Activated CD4-positive, alpha-beta T cell treated with anti-CD3 and anti-CD28 coated beads, Interleukin-2, amount 10 ng/mL, durations not matched to agents 7 days and 5 days (primary cell): ENCODE results near the gene AKAP1. TPM values are rescaled to one million over a fixed set of nuclear protein-coding genes. Genes with fewer than 3 reads are reported as not detected.

Experiments
- CTCF ChIA-PET: fragments of 350-600 bp; sonication (Branson Sonifier 250); formaldehyde crosslinking; loops from one replicate; lab custom pipeline; 2021; ENCODE audit warnings: antibody characterized with exemption; lab: Charles Lee
- POLR2A ChIA-PET: fragments of 350-600 bp; sonication (Branson Sonifier 250); formaldehyde crosslinking; loops from one replicate; lab custom pipeline; 2021; ENCODE audit warnings: antibody characterized with exemption; lab: Charles Lee
- DNase-seq: peaks from one replicate; pipeline ENCODE4 v3.0.0-alpha.2; 2020
- H3K27ac Mint-ChIP-seq: one replicate; pipeline ENCODE4 v1.8.0; 2021; ENCODE audit warnings: mild to moderate bottlenecking, moderate library complexity, mixed read lengths
- H3K27me3 Mint-ChIP-seq: one replicate; pipeline ENCODE4 v1.8.0; 2021; ENCODE audit warnings: mixed read lengths
- H3K36me3 Mint-ChIP-seq: one replicate; pipeline ENCODE4 v1.8.0; 2021; ENCODE audit warnings: low read depth, mixed read lengths
- H3K4me1 Mint-ChIP-seq: one replicate; pipeline ENCODE4 v1.8.0; 2021; ENCODE audit warnings: mixed read lengths
- H3K4me3 Mint-ChIP-seq: one replicate; pipeline ENCODE4 v1.8.0; 2021; ENCODE audit warnings: mild to moderate bottlenecking, moderate library complexity, mixed read lengths
- H3K9me3 Mint-ChIP-seq: one replicate; pipeline ENCODE4 v1.8.0; 2021; ENCODE audit warnings: mixed read lengths
- total RNA-seq, 2 experiments: library from RNA; stranded (reverse); gene quantifications; one replicate each; pipeline ENCODE4 v1.2.3, GENCODE V29; 2021

Gene AKAP1
- total RNA-seq, 2 experiments from 2014 or later: 25.4 to 29.7 TPM

DNA sequence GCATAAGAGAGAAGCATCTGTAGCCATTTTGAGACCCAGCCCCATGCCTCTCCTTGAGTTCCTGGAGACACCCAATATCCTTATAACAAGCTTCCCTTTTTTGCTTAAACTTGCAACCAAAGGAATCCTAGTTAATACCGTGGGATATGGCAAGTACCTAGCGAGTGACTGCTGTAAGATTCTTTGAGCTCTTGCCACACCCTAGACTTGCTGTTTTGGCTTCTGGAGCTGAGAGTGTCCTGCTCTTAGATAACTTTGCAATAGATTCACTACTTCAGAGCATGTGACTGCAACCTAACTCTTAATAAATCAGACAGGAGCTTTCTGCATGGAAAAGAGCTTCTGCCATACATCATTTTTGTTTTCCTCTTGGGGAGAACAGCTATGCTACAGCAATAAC, 58.3 kb downstream of the AKAP1 start:
- no peaks in the 10 kb centered on the region for H3K9me3 Mint-ChIP-seq
- DNase-seq: no peak
- H3K36me3 Mint-ChIP-seq: no peaks in the 10 kb centered on the region
- H3K27ac Mint-ChIP-seq: no peak overlapping the region
- no peak overlapping the region for H3K4me3 Mint-ChIP-seq
- H3K27me3 Mint-ChIP-seq: no peaks in the 10 kb centered on the region
- H3K4me1 Mint-ChIP-seq: peaks cover 1% of the 10 kb centered on the region
- ChIA-PET CTCF (interaction anchor here (0.6 to 1.2 kb wide), 3 partner anchors 41 to 604 kb away, joined by 3 to 4 read pairs (median 4); no protein-coding TSS in a partner anchor), POLR2A (no interaction called here)

DNA sequence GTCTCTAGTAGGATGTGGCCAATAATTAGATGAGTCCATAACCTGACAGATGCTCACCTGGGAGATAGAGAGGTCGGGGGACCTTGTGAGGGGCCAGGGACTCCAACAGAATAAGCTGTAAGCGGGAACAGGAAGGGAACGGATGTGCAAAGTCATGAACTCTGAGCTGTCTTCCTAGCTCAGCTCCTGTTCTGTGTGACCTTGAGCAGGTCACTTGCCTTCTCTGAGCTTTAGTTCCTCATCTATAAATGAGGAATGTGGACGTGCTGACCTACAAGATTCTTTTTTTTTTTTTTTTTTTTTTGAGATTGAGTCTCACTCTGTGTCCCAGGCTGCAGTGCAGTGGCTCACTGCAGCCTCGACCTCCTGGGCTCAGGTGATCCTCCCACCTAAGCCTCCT, 58.9 kb downstream of the AKAP1 start:
- Mint-ChIP-seq H3K4me1 (peaks cover 1% of the 10 kb centered on the region), H3K27me3 (no peaks in the 10 kb centered on the region), H3K9me3 (no peaks in the 10 kb centered on the region), H3K36me3 (no peaks in the 10 kb centered on the region), H3K4me3 (no peak overlapping the region), H3K27ac (no peak overlapping the region)
- ChIA-PET POLR2A (no interaction called here), CTCF (interaction anchor here (0.6 to 1.2 kb wide), 3 partner anchors 42 to 604 kb away, joined by 3 to 4 read pairs (median 4); no protein-coding TSS in a partner anchor)
- no peak for DNase-seq

DNA sequence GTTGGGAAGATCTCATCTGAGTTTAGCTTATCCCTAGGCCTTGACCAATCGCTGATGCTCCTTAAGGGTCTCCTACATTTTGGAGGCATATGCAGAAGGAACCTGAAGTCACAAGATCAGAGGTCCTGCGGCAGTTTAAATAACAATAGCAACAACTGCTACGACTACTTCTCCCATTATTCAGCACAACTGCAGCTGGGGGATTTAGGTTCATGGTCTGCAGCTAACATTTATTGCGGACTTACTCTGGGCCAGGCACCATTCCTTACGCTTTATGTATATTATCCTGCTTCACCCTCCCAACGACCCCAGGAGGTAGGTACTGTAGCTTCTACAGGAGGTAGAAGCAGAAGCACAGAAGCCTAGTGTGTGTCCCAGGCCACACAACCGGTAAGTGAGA, 59.5 kb downstream of the AKAP1 start:
- Mint-ChIP-seq H3K4me3 (no peak overlapping the region), H3K27ac (no peak overlapping the region), H3K9me3 (no peaks in the 10 kb centered on the region), H3K36me3 (no peaks in the 10 kb centered on the region), H3K4me1 (peaks cover under 1% of the 10 kb centered on the region), H3K27me3 (no peaks in the 10 kb centered on the region)
- CTCF ChIA-PET: no interaction called here
- POLR2A ChIA-PET: no interaction called here
- no peak for DNase-seq

DNA sequence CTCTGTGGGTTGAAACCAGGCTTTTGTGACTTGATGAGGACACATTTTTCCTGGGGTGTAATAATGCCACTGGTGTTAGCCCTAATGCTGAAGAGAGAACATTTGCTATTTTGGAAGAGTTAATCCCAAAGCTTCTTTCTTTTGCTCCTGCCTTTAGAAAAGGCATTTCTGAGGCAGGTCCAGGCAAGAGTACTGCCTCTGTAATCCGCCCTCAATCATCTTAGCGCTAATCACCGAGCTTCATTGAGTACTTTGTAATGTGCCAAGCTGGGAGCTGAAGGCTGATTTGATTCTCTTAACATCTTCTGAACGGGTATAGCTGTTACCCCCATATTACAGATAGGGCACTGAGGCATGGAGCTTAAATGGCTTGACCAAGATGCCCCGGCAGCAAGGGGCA, 60.3 kb downstream of the AKAP1 start:
- H3K27ac Mint-ChIP-seq: no peak overlapping the region
- H3K36me3 Mint-ChIP-seq: no peaks in the 10 kb centered on the region
- no peaks in the 10 kb centered on the region for H3K27me3 Mint-ChIP-seq
- ChIA-PET CTCF (interaction anchor here (1.4 kb wide), 1 partner anchor 527 kb away, joined by 3 read pairs; no protein-coding TSS in a partner anchor), POLR2A (no interaction called here)
- no peak for DNase-seq
- H3K4me3 Mint-ChIP-seq: no peak overlapping the region
- H3K9me3 Mint-ChIP-seq: no peaks in the 10 kb centered on the region
- H3K4me1 Mint-ChIP-seq: no peaks in the 10 kb centered on the region

DNA sequence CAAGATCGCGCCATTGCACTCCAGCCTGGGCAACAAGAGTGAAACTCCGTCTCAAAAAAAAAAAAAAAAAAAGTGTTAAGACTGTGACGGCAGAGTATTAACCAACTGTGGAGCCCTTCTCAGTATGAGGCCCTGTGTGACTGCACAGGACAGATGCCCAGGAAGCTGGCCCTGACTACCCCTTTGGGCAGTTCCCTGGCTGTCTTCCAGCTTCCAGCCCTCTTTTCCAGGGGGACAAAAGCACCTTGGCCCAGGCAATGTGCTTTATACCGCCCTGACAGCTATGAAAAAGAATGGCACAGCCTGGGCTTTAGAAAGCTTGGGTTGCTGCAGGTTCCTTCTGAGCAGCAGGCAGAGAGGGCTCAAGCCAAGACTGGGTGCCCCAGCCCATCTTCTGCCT, 61.2 kb downstream of the AKAP1 start:
- ChIA-PET CTCF (interaction anchor here (1.4 kb wide), 1 partner anchor 526 kb away, joined by 3 read pairs; no protein-coding TSS in a partner anchor), POLR2A (no interaction called here)
- H3K9me3 Mint-ChIP-seq: no peaks in the 10 kb centered on the region

DNA sequence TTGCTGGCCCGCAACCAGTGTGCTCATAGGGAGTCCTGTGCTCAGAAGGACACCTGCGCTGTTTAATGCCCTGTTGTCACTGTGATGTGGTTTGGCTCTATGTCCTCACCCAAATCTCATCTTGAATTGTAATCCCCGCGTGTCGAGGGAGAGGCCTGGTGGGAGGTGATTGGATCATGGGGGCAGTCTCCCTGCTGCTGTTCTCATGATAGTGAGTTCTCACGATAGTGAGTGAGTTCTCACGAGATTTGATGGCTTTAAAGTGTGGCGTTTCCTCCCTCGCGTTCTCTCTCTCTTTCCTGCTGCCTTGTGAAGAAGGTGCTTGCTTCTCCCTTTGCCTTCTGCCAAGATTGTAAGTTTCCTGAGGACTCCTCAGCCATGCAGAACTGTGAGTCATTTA, 66.8 kb downstream of the AKAP1 start:
- H3K9me3 Mint-ChIP-seq: no peaks in the 10 kb centered on the region
- H3K27ac Mint-ChIP-seq: no peak overlapping the region
- no peaks in the 10 kb centered on the region for H3K27me3 Mint-ChIP-seq
- POLR2A ChIA-PET: no interaction called here
- DNase-seq: no peak
- no peaks in the 10 kb centered on the region for H3K36me3 Mint-ChIP-seq
- no peak overlapping the region for H3K4me3 Mint-ChIP-seq
- CTCF ChIA-PET: no interaction called here
- no peaks in the 10 kb centered on the region for H3K4me1 Mint-ChIP-seq

More for the DNA sequence above, 61.2 kb downstream of the AKAP1 start:
- no peak for DNase-seq
- H3K27me3 Mint-ChIP-seq: no peaks in the 10 kb centered on the region
- H3K36me3 Mint-ChIP-seq: no peaks in the 10 kb centered on the region
- no peak overlapping the region for H3K27ac Mint-ChIP-seq
- H3K4me3 Mint-ChIP-seq: no peak overlapping the region
- no peaks in the 10 kb centered on the region for H3K4me1 Mint-ChIP-seq

DNA sequence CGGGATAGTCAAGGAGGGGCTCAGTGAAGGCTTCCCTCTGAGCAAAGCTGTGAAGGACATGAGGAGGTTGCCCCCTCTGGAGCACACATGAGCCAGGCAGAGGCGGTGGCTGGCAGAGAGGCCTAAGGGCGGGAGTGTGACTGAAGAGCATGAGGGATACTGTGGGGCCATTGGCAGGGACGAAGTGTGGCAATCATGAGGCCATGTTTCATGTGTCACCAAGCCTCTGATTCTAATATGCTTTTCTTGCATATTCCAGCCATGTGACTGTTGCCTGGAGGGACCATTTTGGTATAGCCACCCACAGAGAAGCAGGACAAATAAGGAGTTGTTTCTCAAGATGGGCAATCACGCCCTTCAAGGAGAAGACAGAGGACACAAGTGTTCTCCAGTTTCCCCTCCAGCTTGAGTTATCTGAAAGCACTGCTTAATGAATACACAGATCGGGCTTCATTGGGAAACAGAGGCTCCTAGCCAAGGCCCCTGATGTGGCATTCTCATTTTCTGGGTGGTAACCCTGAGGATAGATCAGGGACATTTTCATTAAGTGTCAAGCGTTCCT, 68.0 kb downstream of the AKAP1 start:
- ChIA-PET POLR2A (no interaction called here), CTCF (interaction anchor here (0.6 to 0.8 kb wide), 2 partner anchors 572 to 614 kb away, joined by 3 to 5 read pairs; no protein-coding TSS in a partner anchor)

DNA sequence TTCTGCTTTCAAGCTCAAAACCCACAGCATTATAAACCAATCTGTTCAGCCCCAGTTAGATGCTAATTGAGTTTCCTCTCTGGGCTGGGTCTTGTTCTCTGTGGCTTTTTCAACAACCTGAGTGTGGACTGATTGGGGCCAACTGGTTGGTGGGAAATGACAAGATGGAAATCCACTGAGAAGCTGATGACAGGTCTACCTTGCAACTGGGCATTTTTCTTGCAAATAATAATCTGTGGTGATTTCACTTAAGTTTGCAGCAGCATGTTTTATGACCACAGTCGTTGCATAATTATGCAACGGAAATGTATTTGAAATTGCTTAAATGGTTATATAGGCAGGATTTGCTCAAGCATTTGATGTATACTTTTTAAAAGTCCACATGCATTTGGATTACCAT, 69.9 kb downstream of the AKAP1 start:
- no peaks in the 10 kb centered on the region for H3K4me1 Mint-ChIP-seq
- ChIA-PET CTCF (no interaction called here), POLR2A (no interaction called here)
- no peaks in the 10 kb centered on the region for H3K36me3 Mint-ChIP-seq
- no peak for DNase-seq
- H3K9me3 Mint-ChIP-seq: peaks cover 2% of the 10 kb centered on the region
- H3K27me3 Mint-ChIP-seq: no peaks in the 10 kb centered on the region
- no peak overlapping the region for H3K4me3 Mint-ChIP-seq
- H3K27ac Mint-ChIP-seq: no peak overlapping the region

More for the DNA sequence above, 68.0 kb downstream of the AKAP1 start:
- DNase-seq: no peak
- Mint-ChIP-seq H3K4me1 (no peaks in the 10 kb centered on the region), H3K4me3 (no peak overlapping the region), H3K36me3 (no peaks in the 10 kb centered on the region), H3K27ac (no peak overlapping the region), H3K9me3 (no peaks in the 10 kb centered on the region), H3K27me3 (no peaks in the 10 kb centered on the region)

DNA sequence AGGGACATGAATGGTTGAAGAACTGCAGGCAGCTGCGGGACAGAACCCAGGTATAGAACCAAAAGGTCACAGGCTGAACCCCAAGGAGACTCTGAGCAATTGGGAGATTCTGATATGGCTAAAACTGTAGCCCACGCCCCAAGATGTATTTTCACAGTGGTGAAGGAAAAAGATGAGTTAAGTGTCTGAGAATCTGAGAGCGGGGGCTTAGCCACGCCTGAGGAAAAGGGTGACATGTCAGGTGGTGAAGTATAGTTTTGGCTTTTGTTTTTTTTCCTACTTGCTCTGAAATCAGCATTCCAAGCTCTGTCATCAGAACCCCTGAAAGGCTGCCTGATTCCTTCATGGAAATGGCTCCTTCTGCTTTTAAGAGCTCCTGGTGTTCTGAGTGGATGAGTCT, 73.3 kb downstream of the AKAP1 start:
- Mint-ChIP-seq H3K27ac (no peak overlapping the region), H3K9me3 (peaks cover 2% of the 10 kb centered on the region), H3K4me1 (no peaks in the 10 kb centered on the region), H3K27me3 (peaks cover 2% of the 10 kb centered on the region), H3K4me3 (no peak overlapping the region), H3K36me3 (no peaks in the 10 kb centered on the region)
- ChIA-PET CTCF (interaction anchor here (0.6 kb wide), 1 partner anchor 193 kb away, joined by 4 read pairs; no protein-coding TSS in a partner anchor), POLR2A (no interaction called here)
- DNase-seq: no peak

DNA sequence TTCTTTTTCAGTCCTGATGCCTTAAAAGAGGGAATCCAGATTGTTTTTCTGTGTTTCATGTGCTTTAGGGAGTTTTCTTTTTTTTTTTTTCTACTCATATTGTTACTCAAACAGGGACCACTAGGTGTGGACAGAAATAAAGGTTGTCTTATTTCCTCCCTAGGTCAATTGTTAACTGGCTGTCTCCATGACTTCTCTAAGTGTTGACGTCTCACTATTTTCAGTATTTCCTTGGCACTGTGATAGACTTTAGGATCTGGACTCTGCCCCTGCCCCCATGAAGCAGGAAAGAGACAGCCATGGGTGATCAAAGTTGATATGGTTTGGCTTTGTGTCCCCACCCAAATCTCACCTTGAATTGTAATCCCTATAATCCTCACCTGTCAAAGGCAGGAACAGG, 73.7 kb downstream of the AKAP1 start:
- Mint-ChIP-seq H3K9me3 (peaks cover 2% of the 10 kb centered on the region), H3K27ac (no peak overlapping the region), H3K4me1 (no peaks in the 10 kb centered on the region), H3K4me3 (no peak overlapping the region), H3K36me3 (no peaks in the 10 kb centered on the region), H3K27me3 (peaks cover 2% of the 10 kb centered on the region)
- ChIA-PET CTCF (interaction anchor here (0.6 kb wide), 1 partner anchor 192 kb away, joined by 4 read pairs; no protein-coding TSS in a partner anchor), POLR2A (no interaction called here)
- no peak for DNase-seq

DNA sequence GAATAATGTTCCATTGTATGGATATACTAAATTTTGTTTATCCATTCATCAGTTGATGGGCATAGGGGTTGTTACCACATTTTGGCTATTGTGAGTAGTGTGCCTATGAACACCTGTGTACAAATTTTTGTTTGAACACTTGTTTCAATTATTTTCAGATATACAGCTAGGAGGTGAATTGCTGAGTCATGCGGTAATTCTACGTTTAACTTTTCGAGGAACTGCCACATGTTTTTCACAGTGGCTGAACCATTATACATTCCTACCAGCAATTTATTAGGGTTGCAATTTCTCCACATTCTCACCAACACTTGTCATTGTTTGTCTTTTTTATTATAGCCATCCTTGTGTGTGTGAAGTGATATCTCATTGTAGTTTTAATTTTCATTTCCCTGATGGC, 75.6 kb downstream of the AKAP1 start:
- H3K4me3 Mint-ChIP-seq: no peak overlapping the region
- ChIA-PET CTCF (no interaction called here), POLR2A (no interaction called here)
- H3K9me3 Mint-ChIP-seq: peaks cover 2% of the 10 kb centered on the region
- no peak overlapping the region for H3K27ac Mint-ChIP-seq
- no peak for DNase-seq
- H3K36me3 Mint-ChIP-seq: no peaks in the 10 kb centered on the region
- peaks cover 2% of the 10 kb centered on the region for H3K27me3 Mint-ChIP-seq
- H3K4me1 Mint-ChIP-seq: no peaks in the 10 kb centered on the region

DNA sequence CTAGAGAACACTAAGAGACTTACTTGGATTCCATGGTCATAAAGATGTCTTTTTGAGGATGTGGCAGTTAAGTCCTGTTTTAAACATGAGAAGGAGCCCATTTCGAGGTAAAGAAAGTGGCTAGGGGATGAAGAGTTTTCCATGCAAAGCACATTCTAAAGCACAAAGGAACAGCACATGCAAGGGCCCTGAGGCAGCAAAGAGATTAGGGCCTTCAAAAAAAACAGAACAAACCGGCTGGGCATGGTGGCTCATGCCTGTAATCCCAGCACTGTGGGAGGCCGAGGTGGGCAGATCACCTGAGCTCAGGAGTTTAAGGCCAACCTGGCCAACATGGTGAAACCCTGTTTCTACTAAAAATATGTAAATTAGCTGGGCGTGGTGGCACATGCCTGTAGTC, 79.8 kb downstream of the AKAP1 start:
- DNase-seq: no peak
- H3K4me3 Mint-ChIP-seq: no peak overlapping the region
- no peak overlapping the region for H3K27ac Mint-ChIP-seq
- peaks cover 11% of the 10 kb centered on the region for H3K27me3 Mint-ChIP-seq
- peaks cover 3% of the 10 kb centered on the region for H3K9me3 Mint-ChIP-seq
- POLR2A ChIA-PET: no interaction called here
- no peaks in the 10 kb centered on the region for H3K4me1 Mint-ChIP-seq
- CTCF ChIA-PET: no interaction called here
- no peaks in the 10 kb centered on the region for H3K36me3 Mint-ChIP-seq

DNA sequence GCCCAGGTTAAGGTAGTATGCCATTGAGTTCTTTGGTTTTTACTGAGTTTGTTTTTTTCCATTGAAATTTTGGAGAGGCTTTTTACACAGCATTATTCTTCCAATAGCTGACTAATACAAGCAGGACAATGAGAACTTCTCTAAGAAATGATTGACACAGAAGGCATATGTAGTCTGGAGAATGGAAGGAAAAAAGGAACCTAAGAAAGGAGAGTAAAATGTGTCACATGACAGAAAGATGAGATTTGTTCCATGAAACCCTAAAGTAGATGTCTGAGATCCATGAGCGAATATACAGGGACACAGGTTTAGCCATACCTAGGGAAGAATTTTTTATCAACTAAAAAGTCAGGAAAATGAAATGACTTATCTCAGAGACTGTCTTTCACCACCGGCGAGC, 80.7 kb downstream of the AKAP1 start:
- H3K9me3 Mint-ChIP-seq: peaks cover 3% of the 10 kb centered on the region
- CTCF ChIA-PET: no interaction called here
- H3K27me3 Mint-ChIP-seq: peaks cover 11% of the 10 kb centered on the region
- no peak overlapping the region for H3K27ac Mint-ChIP-seq
- POLR2A ChIA-PET: no interaction called here
- no peak for DNase-seq
- H3K4me1 Mint-ChIP-seq: no peaks in the 10 kb centered on the region
- H3K36me3 Mint-ChIP-seq: no peaks in the 10 kb centered on the region
- H3K4me3 Mint-ChIP-seq: no peak overlapping the region

DNA sequence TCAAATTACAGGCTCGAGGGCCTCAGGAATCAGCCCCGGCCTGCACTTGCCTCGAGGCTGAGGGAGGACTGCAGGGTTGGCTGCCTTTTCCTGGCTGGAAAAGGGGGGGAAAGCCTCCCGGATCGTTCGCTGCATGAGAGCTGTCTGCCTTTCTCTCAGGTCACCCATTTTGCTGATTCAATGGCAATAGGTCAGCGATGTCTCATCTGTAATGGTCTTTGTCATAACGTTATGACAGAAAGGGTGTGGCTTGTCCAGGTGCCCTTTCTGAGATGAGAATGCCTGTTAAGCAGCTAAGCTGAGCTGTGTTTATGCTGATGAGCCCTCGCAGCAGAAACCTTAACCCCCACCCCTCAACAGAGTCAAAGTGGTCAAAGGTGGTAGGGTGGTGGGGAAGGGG, 81.8 kb downstream of the AKAP1 start:
- CTCF ChIA-PET: no interaction called here
- H3K9me3 Mint-ChIP-seq: peaks cover 3% of the 10 kb centered on the region
- POLR2A ChIA-PET: no interaction called here

More for the DNA sequence above, 81.8 kb downstream of the AKAP1 start:
- Mint-ChIP-seq H3K4me1 (no peaks in the 10 kb centered on the region), H3K27me3 (peaks cover 9% of the 10 kb centered on the region), H3K36me3 (no peaks in the 10 kb centered on the region), H3K27ac (no peak overlapping the region), H3K4me3 (no peak overlapping the region)
- DNase-seq: no peak
